Neural progenitor cell (in vitro differentiated cells): ENCODE data around the gene SMNDC1. TPM values are rescaled to one million over a fixed set of nuclear protein-coding genes. Genes with fewer than 3 reads are reported as not detected.

Experiments used
- DNase-seq: peaks from one replicate; pipeline ENCODE4 v3.0.0-alpha.2; 2016; ENCODE audit warnings: low spot score
- H2AFZ ChIP-seq: fragments of 200-600 bp; sonication (generic); replicated peaks from 2 replicates; pipeline ENCODE4 v1.6.1; 2016; ENCODE audit warnings: antibody characterized with exemption
- H3F3A ChIP-seq: fragments of 200-600 bp; sonication (generic); 2 replicates; pipeline ENCODE4 v1.6.1; 2016; ENCODE audit warnings: antibody characterized with exemption, low read depth
- H3K27ac ChIP-seq: fragments of 200-600 bp; sonication (generic); 2 replicates; pipeline ENCODE4 v1.5.1; 2016; ENCODE audit warnings: mild to moderate bottlenecking
- H3K27me3 ChIP-seq: fragments of 200-600 bp; sonication (generic); 2 replicates; pipeline ENCODE4 v1.6.1; 2016; ENCODE audit warnings: mild to moderate bottlenecking, moderate library complexity
- H3K36me3 ChIP-seq: fragments of 200-600 bp; sonication (generic); 2 replicates; pipeline ENCODE4 v1.5.1; 2016
- H3K4me1 ChIP-seq: fragments of 200-600 bp; sonication (generic); 2 replicates; pipeline ENCODE4 v1.6.1; 2016; ENCODE audit warnings: mixed run types
- H3K4me2 ChIP-seq: fragments of 200-600 bp; sonication (generic); 2 replicates; pipeline ENCODE4 v1.6.1; 2016
- H3K4me3 ChIP-seq: fragments of 200-600 bp; sonication (generic); 2 replicates; pipeline ENCODE4 v1.5.1; 2016
- H3K79me2 ChIP-seq: fragments of 200-600 bp; sonication (generic); 2 replicates; pipeline ENCODE4 v1.6.1; 2016; ENCODE audit warnings: low read depth
- H3K9ac ChIP-seq: fragments of 200-600 bp; sonication (generic); 2 replicates; pipeline ENCODE4 v1.6.1; 2016
- H3K9me3 ChIP-seq: fragments of 200-600 bp; sonication (generic); 2 replicates; pipeline ENCODE4 v1.5.1; 2016; ENCODE audit warnings: low read depth
- H4K20me1 ChIP-seq: fragments of 200-600 bp; sonication (generic); 2 replicates; pipeline ENCODE4 v1.6.1; 2016; ENCODE audit warnings: low read depth
- H3K27ac Mint-ChIP-seq: 3 replicates; pipeline ENCODE4 v1.8.0; 2021; ENCODE audit warnings: mixed read lengths
- H3K27me3 Mint-ChIP-seq: 2 replicates; pipeline ENCODE4 v1.8.0; 2022; ENCODE audit warnings: low read depth, mild to moderate bottlenecking, inconsistent platforms, moderate library complexity, mixed read lengths; ENCODE audit not compliant: insufficient read depth
- H3K36me3 Mint-ChIP-seq: 3 replicates; pipeline ENCODE4 v1.8.0; 2021; ENCODE audit warnings: mixed read lengths
- H3K4me1 Mint-ChIP-seq: 3 replicates; pipeline ENCODE4 v1.8.0; 2021; ENCODE audit warnings: mixed read lengths
- H3K4me3 Mint-ChIP-seq: 3 replicates; pipeline ENCODE4 v1.8.0; 2021; ENCODE audit warnings: mild to moderate bottlenecking, moderate library complexity, mixed read lengths
- H3K9me3 Mint-ChIP-seq: 3 replicates; pipeline ENCODE4 v1.8.0; 2020; ENCODE audit warnings: mixed read lengths
- EZH2 ChIP-seq: fragments of 200-600 bp; sonication (generic); IDR thresholded peaks from 2 replicates; pipeline ENCODE4 v1.6.1; 2017; ENCODE audit warnings: antibody characterized with exemption, mild to moderate bottlenecking, moderate library complexity
- EZH2phosphoT487 ChIP-seq: fragments of 200-600 bp; sonication (generic); IDR thresholded peaks from 2 replicates; pipeline ENCODE4 v1.6.1; 2017; ENCODE audit warnings: antibody characterized with exemption
- total RNA-seq: library from RNA; depleted of rRNA; stranded (reverse); fragments of >200 nt; gene quantifications from 2 replicates; pipeline ENCODE4 v1.2.3, GENCODE V29; 2015; ENCODE audit warnings: low replicate concordance
- TF ChIP-seq, protein P1 (sequence below): fragments of 200-600 bp; sonication (generic); IDR thresholded peaks from 2 replicates; pipeline ENCODE4 v1.5.1; 2017; ENCODE audit warnings: antibody characterized with exemption, mild to moderate bottlenecking

SMNDC1 gene
- total RNA-seq, 1 donor from 2014 or later: 18.1 TPM

DNA sequence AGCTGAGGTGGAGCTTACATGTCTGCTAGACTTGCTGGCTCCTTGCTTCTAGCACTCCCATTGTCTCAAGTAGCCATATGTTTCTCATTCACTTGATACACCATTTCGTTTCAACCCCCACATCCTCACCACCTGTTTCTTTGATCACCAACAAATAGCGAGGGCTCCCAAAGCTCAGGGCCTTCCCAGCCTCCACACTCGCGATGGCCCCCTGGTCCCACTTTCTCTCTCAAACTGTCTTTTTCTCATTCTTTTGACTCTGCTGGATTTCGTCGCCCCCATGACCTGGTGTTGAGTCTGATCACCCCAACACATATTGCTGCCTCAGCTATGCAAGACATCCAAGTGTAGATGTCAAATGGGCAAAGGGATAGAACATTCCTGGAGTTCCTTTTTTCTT is 26.0 kb upstream of the SMNDC1 start:
- Histone ChIP-seq H3K79me2 (no peaks in the 10 kb centered on the region), H4K20me1 (no peaks in the 10 kb centered on the region), H3K9me3 (peaks cover 8% of the 10 kb centered on the region), H2AFZ (no peak overlapping the region), H3K4me1 (peaks cover 4% of the 10 kb centered on the region), H3K9ac (no peak overlapping the region), H3F3A (peaks cover 7% of the 10 kb centered on the region), H3K27me3 (no peaks in the 10 kb centered on the region), H3K4me3 (no peak overlapping the region), H3K4me2 (no peak overlapping the region), H3K27ac (no peak overlapping the region), H3K36me3 (no peaks in the 10 kb centered on the region)
- H3K27ac Mint-ChIP-seq: no peak overlapping the region
- H3K4me1 Mint-ChIP-seq: peaks cover 6% of the 10 kb centered on the region
- TF ChIP-seq EZH2 (no peak), EZH2phosphoT487 (no peak)
- TF ChIP-seq, protein P1, sequence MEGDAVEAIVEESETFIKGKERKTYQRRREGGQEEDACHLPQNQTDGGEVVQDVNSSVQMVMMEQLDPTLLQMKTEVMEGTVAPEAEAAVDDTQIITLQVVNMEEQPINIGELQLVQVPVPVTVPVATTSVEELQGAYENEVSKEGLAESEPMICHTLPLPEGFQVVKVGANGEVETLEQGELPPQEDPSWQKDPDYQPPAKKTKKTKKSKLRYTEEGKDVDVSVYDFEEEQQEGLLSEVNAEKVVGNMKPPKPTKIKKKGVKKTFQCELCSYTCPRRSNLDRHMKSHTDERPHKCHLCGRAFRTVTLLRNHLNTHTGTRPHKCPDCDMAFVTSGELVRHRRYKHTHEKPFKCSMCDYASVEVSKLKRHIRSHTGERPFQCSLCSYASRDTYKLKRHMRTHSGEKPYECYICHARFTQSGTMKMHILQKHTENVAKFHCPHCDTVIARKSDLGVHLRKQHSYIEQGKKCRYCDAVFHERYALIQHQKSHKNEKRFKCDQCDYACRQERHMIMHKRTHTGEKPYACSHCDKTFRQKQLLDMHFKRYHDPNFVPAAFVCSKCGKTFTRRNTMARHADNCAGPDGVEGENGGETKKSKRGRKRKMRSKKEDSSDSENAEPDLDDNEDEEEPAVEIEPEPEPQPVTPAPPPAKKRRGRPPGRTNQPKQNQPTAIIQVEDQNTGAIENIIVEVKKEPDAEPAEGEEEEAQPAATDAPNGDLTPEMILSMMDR: no peak
- no peak overlapping the region for H3K4me3 Mint-ChIP-seq
- H3K36me3 Mint-ChIP-seq: peaks cover 4% of the 10 kb centered on the region
- H3K9me3 Mint-ChIP-seq: peaks cover 36% of the 10 kb centered on the region
- DNase-seq: no peak
- peaks cover 6% of the 10 kb centered on the region for H3K27me3 Mint-ChIP-seq

DNA sequence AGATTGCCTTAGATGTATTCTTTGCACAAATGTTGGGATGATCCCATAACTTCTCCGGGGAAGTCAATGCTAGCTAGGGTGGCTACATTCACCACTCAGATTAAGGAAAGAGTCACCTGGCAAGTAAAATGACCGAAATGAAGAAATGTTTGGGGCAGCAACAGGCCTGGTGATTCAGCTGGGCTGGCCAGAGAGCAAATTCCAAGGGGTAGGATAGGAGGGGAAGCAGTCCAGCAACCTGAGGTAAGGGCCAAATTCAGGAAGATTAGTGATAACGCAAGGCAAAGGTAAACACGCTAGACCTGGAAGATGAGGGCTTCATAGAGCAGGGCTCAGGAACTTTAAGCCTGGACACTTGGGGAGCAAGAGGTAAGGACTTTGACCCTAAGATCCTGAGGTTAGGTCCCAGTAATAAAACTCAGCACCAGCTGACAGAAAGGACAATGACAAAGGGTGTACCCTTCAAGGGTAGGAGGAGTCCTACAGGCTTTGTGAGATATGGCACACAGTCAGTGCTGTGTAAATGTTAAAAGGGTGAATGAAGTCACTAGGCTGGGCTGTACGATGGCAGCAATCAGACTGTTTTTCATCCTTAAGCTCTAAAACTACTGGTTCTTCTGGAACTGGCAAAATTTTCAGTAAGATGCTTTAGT is 22.7 kb upstream of the SMNDC1 start:
- H3K79me2 ChIP-seq: no peaks in the 10 kb centered on the region
- H4K20me1 ChIP-seq: no peaks in the 10 kb centered on the region
- H2AFZ ChIP-seq: no peak overlapping the region
- TF ChIP-seq EZH2phosphoT487: no peak
- TF ChIP-seq EZH2: no peak
- TF ChIP-seq, protein P1: no peak
- no peak overlapping the region for H3K4me2 ChIP-seq
- H3K27ac Mint-ChIP-seq: no peak overlapping the region
- no peak overlapping the region for H3K9ac ChIP-seq
- H3K4me1 ChIP-seq: no peaks in the 10 kb centered on the region
- no peaks in the 10 kb centered on the region for H3K4me1 Mint-ChIP-seq
- no peak overlapping the region for H3K27ac ChIP-seq
- peaks cover 37% of the 10 kb centered on the region for H3K9me3 Mint-ChIP-seq
- H3K4me3 Mint-ChIP-seq: no peak overlapping the region
- H3K27me3 Mint-ChIP-seq: peaks cover 3% of the 10 kb centered on the region
- H3K27me3 ChIP-seq: no peaks in the 10 kb centered on the region
- peaks cover 8% of the 10 kb centered on the region for H3K9me3 ChIP-seq
- H3K4me3 ChIP-seq: no peak overlapping the region
- peaks cover 4% of the 10 kb centered on the region for H3K36me3 Mint-ChIP-seq
- no peaks in the 10 kb centered on the region for H3K36me3 ChIP-seq
- H3F3A ChIP-seq: no peaks in the 10 kb centered on the region
- DNase-seq: no peak

- Histone ChIP-seq H3K9ac (no peak overlapping the region), H3K4me3 (no peak overlapping the region), H3K9me3 (peaks cover 8% of the 10 kb centered on the region), H4K20me1 (no peaks in the 10 kb centered on the region), H3K36me3 (no peaks in the 10 kb centered on the region), H3K27ac (no peak overlapping the region), H3K4me2 (no peak overlapping the region), H2AFZ (no peak overlapping the region), H3K4me1 (no peaks in the 10 kb centered on the region), H3K27me3 (no peaks in the 10 kb centered on the region), H3K79me2 (no peaks in the 10 kb centered on the region), H3F3A (no peaks in the 10 kb centered on the region)
- Mint-ChIP-seq H3K4me3 (no peak overlapping the region), H3K36me3 (peaks cover 4% of the 10 kb centered on the region), H3K27me3 (peaks cover 2% of the 10 kb centered on the region), H3K9me3 (peaks cover 34% of the 10 kb centered on the region), H3K4me1 (no peaks in the 10 kb centered on the region), H3K27ac (no peak overlapping the region)
- TF ChIP-seq, protein P1: no peak
- TF ChIP-seq EZH2 (no peak), EZH2phosphoT487 (no peak)
- no peak for DNase-seq
These were observed 21.8 kb upstream of the SMNDC1 start for GRCh38 chr10:110326351-110327032.
